ENCODE results near the gene CARM1.
A peak's percentile ranks its signal among the peaks of the same experiment; 100 is the strongest.
"Not testable (repeated sequence)": the region's sequence is repeated elsewhere in the genome, so short reads cannot be mapped to it uniquely, and the experiment has no call there.

CARM1 gene

GRCh38 chr19:10870955-10871603 lies at the start of gene CARM1:
Gene CARM1 (plus strand): TSS chr19:10871553. CDS start chr19:10871703, 150 bp downstream.
- DNase-seq: peak; percentile 99

DNA sequence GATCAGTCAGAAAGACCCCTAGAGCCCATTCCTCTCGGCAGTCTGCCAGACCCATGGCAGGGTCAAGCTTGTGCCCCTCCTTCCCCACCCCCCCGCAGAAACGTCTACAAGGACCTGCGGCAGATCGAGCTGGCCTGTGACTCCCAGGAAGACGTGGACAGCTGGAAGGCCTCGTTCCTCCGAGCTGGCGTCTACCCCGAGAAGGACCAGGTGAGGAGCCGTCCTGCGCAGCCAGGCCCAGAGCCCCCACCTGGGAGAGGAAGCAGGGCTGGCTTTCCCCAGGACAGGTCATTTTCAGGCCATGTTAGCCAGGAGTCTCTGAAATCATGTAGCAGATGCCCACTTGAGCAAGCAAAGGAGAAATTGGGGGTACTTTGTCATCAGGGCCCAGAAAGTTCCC lies 47.7 kb upstream of the CARM1 start:
- no peak for DNase-seq

- DNase-seq: no peak
Observed at GRCh38 chr19:10826231-10826630, 45.1 kb upstream of the CARM1 start.

GRCh38 chr19:10826846-10827245 lies 44.5 kb upstream of the CARM1 start:
- no peak for DNase-seq

DNA sequence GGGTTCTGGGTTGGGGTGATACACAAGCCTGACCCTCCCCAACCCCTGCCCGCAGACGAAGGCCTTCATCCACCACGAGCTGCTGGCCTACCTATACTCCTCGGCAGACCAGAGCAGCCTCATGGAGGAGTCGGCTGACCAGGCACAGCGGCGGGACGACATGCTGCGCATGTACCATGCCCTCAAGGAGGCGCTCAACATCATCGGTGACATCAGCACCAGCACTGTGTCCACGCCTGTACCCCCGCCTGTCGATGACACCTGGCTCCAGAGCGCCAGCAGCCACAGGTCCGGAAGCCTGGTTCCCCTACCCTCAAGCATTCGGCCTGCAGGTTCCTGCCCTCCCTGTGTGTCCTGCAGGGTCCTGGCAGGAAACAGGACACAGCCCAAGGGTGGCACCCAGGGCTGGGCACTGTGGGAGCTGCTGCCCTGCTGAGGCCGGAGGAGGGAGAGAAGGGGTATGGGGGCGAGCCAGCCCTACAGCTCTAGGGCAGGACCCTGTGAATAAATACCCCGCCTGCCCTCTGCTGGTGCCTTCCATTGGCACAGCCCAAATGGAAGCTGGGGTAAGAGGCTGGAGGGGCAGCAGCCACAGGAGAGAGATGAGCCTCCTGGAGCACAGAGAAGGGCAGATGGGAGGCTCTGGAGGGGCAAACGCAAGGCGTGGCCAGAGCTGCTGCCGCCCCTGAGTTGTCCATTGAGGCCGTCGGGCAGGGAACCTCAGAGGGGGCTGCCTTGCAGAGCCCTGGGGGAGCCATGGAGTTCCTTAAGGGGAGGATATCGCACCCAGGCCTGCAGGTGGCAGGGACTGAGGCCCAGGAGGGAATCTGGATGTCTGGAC lies 42.2 kb upstream of the CARM1 start:
- DNase-seq: no peak

DNA sequence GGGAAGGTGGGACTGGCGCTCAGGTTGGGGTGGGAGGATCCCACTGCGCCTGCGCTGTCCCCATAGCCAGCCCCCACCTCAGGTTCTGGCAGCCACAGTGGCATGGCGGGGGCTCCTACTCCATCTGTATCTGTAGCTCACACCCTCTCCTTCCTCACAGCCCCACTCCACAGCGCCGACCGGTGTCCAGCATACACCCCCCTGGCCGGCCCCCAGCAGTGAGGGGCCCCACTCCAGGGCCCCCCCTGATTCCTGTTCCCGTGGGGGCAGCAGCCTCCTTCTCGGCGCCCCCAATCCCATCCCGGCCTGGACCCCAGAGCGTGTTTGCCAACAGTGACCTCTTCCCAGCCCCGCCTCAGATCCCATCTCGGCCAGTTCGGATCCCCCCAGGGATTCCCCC lies 41.4 kb upstream of the CARM1 start:
- DNase-seq: no peak

- DNase-seq: no peak
Observed at GRCh38 chr19:10830370-10830769, 41.0 kb upstream of the CARM1 start.

GRCh38 chr19:10830931-10831779 lies 40.2 kb upstream of the CARM1 start:
- no peak for DNase-seq

DNA sequence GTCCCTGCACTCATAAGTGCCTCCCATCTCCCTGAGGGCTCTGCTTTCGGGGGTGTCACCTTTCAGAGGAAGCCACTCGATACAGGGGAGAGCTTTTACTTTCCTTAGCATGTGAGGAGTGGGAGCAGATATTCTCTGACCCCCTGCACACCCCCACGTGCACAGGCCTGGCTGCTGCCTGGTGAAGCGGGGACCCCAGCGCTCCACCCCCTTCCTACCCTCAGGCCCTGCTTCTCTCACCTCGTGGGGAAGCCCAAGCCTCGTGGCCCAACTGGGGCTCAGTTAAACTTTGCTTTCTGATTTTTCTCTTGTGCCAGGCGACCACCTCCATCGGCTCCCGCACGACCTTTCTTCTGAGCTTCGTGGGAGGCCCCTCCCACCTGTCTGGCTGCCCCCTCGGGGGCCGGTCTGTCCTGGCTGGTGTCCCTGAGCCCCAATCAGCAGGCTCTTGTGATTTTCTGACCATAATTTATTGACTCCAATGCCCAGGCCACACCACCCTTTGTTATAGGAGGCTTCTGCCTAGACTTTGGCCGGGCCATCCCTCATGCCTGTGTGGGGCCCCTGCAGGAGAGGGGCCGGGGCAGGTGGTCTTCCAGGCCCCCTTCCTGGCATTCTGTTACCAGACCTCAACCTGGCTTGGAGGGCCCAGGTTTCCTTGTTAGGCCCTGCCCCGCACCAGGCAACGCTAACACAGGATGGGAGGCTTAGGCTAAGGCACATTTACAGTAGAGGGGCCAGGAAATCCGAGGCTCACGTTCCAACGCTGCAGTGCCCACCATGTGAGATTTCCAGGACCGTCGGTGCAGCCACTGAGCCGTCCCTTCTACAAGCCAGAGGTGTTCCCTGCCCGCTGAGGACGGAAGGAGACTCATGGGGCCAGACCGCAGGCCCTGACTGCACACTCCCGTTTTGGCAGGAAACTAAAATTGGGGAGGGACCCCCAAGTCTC lies 39.1 kb upstream of the CARM1 start:
- no peak for DNase-seq

- DNase-seq: no peak
Observed at GRCh38 chr19:10832939-10833296, 38.4 kb upstream of the CARM1 start.

DNA sequence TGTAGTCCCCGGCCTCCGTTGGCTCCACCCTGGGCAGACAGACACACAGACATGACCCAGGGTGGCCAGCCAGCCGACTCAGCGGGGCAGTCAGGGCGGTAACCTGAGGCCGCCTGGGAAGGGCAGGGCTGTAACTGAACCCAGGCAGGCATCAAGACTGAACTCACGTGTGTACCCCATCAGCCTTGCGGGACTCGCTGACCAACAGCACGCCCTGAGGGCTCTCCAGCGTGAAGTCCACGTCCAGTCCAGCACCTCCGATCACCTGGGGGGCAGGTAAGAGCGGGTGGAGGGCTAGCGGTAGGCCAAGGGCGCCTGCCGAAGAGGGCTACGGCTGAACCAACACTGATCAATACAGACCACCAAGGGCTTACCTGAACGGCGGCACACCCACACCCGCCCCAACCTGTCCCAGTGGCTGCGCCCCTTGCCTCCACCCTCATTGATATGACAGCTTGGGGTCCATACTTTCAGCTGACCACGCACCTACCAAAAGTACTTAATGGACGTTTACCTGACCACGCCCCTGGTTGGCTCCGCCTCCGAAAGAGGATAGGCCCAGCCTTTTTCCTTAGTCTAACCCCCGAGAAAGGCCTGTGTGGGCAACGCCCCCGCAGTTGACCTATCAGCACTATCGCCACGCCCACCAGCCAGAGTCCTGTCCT lies 36.1 kb upstream of the CARM1 start:
- DNase-seq: no peak

DNA sequence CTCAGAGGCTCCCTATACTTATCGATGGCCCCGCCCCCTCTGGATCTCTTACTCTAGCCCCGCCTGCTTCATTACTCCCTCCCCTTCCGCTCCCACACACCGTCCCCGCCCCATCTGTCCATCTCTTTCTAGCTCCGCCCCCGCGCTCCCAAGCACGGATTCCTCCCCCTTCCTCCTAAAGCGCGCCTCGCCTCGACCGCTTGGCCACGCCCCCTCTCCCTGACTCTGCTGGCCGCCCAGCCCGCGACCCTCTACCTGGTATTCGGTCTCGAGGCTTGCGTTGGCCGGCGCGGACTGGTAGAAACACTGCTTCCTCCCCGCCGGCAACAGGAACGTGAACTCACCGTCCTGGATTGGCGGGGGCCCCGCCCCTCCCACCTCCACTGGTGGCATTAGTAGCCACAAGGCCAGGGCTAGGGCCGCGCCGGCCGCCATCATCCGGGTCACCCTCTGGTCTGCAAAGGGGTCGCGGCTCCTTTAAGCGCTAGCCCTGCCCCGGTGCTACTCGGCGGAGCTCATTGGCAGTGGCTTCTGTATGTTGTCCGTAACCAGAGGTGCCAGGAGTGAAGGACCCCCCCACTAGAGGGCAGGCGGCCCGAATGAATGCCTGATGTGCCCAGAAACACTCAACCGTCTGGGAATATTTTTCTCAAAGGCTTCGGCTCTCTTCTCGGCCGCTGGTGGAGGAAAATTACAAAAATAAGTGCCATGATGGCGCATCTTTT lies 35.4 kb upstream of the CARM1 start, which contains the start of gene TMED1:
TMED1 (minus strand) TSS at position 459 of the 725 bp plus-strand sequence; CDS start at position 438, 21 bp downstream.
- DNase-seq: peak; percentile 100

DNA sequence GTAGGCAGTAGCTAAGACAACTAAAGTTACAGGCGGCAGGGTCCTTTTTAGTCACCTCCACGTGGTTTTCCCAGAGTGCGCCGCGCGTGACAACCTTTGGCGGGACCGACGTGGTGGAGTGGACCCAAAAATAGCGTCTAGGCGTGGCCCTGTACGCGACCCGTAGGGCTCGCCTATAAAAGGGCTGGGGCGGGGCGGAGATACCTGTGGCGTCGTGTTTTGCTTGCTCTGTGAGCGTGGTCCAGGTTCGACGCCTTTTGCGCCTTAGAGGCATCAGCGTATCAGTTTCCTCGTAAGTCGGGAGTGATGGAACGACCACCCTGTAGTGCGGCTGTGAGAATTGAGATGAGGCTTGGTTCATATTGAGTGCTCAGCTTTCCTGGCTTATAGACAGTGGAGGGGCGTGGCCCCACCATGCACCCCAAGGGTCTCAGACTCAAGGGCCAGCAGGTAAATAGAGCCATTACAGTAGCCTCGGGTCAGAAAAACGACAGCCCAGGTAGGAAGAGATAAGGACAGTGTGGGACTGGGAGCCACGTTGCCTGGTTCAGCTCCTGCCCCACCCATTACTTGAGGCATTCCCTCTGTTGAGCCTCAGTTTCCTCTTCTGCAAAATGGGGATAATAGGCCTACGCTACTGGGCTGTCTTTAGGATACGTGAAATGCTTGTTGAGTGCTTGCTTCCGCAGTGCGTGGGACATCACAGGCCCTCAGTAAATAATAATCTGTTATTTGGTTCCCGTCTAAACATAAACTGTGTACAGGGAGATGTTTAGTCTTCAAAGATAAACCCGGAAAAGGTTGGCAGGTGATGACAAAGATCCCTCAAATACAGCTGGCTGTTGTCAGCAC lies 34.6 kb upstream of the CARM1 start:
- peak; percentile 87 for DNase-seq

- DNase-seq: not testable (repeated sequence)
Observed at GRCh38 chr19:10837649-10838048, 33.7 kb upstream of the CARM1 start.

DNA sequence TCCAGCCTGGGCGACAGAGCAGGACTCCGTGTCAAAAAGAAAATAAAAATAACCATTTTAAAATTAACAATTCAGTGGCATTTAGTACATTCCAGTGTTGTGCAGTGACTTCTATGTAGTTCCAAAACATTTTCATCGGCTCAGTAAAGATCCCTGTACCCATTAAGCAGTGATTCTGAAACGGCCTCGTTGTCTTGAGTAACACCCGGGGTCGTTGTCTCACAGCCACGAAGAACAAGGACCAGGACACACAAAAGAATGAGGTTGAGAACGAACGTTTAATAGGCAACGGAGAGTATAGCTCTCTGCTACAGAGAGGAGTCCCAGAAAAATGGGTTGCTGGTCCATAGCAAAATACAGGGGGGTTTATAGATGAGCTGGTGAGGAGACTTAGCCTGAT lies 33.0 kb upstream of the CARM1 start:
- no peak for DNase-seq

DNA sequence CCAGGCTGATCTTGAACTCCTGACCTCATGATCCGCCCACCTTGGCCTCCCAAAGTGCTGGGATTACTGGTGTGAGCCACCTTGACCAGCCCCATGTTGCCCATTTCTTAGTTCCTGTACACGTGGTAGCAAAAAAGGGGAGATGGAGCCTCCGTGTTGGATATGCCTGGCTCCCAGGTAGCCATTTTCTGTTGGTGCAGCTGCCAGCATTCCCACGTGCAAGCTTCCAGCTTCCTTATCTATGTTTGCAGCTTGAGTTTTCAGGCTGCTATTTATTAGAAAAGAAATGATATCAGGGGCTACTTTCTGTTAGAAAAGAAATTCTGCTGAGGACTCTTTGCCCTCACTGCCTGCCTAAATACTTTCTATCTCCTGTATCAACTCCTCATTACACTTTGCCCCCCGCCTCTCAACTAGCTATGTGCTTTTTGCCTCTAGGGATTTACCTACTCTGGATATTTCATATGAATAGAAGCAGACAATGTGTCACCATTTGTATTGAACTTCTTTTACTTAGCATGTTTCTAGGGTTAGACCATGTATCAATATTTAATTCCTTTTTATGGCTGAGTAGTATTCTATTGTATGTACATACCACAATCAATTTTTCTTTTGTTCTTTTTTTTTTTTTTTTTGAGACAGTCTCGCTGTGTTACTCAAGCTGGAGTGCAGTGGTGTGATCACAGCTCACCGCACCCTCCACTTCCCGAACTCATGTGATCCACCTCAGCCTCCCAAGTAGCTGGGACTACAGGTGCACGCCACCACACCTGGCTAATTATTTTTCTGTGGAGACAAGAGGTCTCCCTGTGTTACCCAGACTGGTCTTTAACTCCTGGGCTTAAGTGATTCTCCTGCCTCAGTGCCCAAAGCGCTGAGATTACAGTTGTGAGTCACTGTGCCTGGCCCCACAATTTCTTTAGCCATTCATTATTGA lies 32.0 kb upstream of the CARM1 start:
- DNase-seq: no peak

DNA sequence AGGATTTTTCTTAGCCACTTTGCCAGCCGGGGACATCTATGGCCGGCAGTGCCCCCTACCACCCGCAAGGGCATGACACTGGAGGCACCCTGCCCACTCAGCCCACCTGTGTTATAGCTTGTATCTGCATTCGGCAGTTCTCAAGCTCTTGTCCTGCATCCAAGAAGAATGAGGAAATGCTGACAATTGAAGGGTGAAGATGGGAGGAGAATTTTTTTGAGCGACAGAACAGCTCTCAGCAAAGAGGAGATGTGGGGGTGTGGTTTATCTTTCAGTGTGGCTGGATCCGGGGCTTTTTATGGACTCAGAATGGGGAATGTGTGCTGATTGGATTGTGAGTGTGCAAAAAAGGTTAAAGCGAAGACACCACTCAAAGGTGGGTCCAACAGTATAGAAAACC lies 28.6 kb upstream of the CARM1 start:
- DNase-seq: no peak

GRCh38 chr19:10846500-10847202 lies 24.7 kb upstream of the CARM1 start:
- DNase-seq: no peak
